ENCODE results near the gene COLEC12. TPM values are rescaled to one million over a fixed set of nuclear protein-coding genes. Genes with fewer than 3 reads are reported as not detected.

The COLEC12 gene
- total and polyA plus RNA-seq, 9 donors: 0.78 to 20.7 (median 5.9) TPM

DNA sequence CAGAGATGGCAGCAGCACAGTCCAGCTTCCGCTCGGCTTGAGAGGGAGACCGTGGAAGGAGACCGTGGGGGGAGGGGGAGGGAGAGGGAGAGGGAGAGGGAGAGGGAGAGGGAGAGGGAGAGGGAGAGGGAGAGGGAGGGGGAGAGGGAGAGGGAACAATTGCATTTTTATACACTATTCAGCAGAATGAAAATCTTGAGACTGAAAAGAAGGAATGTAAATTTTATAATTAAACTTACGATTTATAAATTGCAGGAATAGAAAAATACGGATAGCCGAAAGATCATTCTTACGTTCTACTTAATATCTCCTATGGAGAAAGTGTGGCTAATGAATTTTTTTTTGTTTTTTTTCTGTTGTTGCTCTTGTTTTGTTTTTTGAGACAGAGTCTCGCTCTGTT is 12.5 kb upstream of the COLEC12 start:
- Histone ChIP-seq H3K27ac (no peak overlapping the region), H3K36me3 (no peaks in the 10 kb centered on the region), H3K27me3 (no peaks in the 10 kb centered on the region), H3K4me1 (ENCODE audit: insufficient read depth) (no peaks in the 10 kb centered on the region), H3K4me3 (no peak overlapping the region), H3K9me3 (no peaks in the 10 kb centered on the region)
- intact Hi-C loops (cut with DNase I): loop anchor here in 1 of 4 donors (10.0 kb wide), 1 partner anchor 58 kb away; no protein-coding TSS in a partner anchor
- WGBS, 3 donors: 95 to 97% (median 96%) methylated on average over 6 to 9 of the region's 9 CpGs
- TF ChIP-seq EP300 (IDR thresholded peaks at IDR 0.05): no peak
- no peak for TF ChIP-seq POLR2A (IDR thresholded peaks at IDR 0.05)
- TF ChIP-seq, protein P1, sequence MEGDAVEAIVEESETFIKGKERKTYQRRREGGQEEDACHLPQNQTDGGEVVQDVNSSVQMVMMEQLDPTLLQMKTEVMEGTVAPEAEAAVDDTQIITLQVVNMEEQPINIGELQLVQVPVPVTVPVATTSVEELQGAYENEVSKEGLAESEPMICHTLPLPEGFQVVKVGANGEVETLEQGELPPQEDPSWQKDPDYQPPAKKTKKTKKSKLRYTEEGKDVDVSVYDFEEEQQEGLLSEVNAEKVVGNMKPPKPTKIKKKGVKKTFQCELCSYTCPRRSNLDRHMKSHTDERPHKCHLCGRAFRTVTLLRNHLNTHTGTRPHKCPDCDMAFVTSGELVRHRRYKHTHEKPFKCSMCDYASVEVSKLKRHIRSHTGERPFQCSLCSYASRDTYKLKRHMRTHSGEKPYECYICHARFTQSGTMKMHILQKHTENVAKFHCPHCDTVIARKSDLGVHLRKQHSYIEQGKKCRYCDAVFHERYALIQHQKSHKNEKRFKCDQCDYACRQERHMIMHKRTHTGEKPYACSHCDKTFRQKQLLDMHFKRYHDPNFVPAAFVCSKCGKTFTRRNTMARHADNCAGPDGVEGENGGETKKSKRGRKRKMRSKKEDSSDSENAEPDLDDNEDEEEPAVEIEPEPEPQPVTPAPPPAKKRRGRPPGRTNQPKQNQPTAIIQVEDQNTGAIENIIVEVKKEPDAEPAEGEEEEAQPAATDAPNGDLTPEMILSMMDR (IDR thresholded peaks at IDR 0.05): no peak
- DNase-seq: no peak

DNA sequence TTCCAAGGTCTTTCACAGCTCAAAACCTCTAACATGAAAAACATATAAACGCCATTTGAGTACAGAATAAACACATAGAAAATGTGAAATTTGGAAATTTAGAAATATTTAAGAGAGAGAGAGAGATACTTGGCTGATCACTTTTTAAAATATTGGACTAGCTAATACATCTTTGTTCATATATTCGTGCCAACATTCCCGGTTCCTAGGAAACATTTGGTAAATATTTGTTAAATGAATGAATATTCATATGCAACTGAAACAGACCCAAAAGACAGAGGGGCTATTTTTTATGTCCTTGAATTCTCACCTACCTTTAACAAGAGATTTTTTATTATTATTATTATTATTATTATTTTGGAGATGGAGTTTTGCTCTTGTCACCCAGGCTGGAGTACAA is 8.3 kb upstream of the COLEC12 start:
- Histone ChIP-seq H3K36me3 (no peaks in the 10 kb centered on the region), H3K27ac (no peak overlapping the region), H3K9me3 (no peaks in the 10 kb centered on the region), H3K4me1 (ENCODE audit: insufficient read depth) (no peaks in the 10 kb centered on the region), H3K27me3 (no peaks in the 10 kb centered on the region), H3K4me3 (no peak overlapping the region)
- WGBS, 3 donors: 27 to 35% (median 35%) methylated on average over 3 of the region's 3 CpGs
- TF ChIP-seq POLR2A (IDR thresholded peaks at IDR 0.05): no peak
- no peak for TF ChIP-seq EP300 (IDR thresholded peaks at IDR 0.05)
- TF ChIP-seq, protein P1 (IDR thresholded peaks at IDR 0.05): no peak
- DNase-seq: no peak
- intact Hi-C loops (cut with DNase I): no loop called here

DNA sequence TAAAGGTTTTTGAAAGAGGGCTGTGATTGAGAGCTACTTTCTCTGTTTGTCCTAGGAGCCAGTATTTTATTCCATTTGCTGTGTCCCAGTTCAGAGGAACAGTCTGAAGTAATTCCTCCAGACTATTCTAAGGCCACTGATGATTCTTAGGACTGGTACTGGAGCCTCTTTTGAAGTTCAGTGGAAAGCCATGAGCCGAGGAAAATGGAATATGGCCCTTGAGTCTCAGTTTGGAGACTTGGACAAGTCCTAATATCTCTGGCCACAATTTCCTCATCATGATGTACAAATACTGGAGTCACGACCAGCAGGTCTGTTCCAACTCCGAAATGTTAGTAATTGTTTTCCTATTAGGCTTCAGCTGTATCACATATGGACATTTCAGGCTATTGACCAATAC is 7.1 kb upstream of the COLEC12 start:
- intact Hi-C loops (cut with DNase I): no loop called here
- no peak for DNase-seq
- Histone ChIP-seq H3K36me3 (no peaks in the 10 kb centered on the region), H3K27ac (no peak overlapping the region), H3K27me3 (no peaks in the 10 kb centered on the region), H3K4me3 (no peak overlapping the region), H3K9me3 (no peaks in the 10 kb centered on the region), H3K4me1 (ENCODE audit: insufficient read depth) (no peaks in the 10 kb centered on the region)
- TF ChIP-seq POLR2A (IDR thresholded peaks at IDR 0.05) (no peak), EP300 (IDR thresholded peaks at IDR 0.05) (no peak)
- TF ChIP-seq, protein P1 (IDR thresholded peaks at IDR 0.05): no peak
- WGBS, 3 donors: 76 to 89% (median 86%) methylated on average over 3 of the region's 3 CpGs

DNA sequence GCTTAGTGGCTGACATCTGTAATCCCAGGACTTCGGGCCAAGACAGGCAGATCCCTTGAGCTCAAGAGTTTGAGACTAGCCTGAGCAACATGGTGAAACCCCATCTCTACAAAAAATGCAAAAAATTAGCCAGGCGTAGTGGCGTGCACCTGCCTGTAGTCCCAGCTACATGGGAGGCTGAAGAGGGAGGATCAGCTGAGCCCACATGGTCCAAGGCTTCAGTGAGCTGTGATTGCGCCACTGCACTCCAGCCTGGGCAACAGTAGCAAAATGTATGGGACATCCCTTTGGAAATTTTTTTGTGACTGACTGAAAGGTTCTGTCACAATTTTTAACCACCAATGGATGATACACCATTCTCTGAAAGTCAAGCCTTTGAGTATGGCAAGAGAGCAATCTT is 6.3 kb upstream of the COLEC12 start:
- Histone ChIP-seq H3K4me1 (ENCODE audit: insufficient read depth) (no peaks in the 10 kb centered on the region), H3K36me3 (no peaks in the 10 kb centered on the region), H3K27me3 (no peaks in the 10 kb centered on the region), H3K9me3 (no peaks in the 10 kb centered on the region), H3K27ac (no peak overlapping the region), H3K4me3 (no peak overlapping the region)
- TF ChIP-seq, protein P1 (IDR thresholded peaks at IDR 0.05): no peak
- no peak for TF ChIP-seq EP300 (IDR thresholded peaks at IDR 0.05)
- TF ChIP-seq POLR2A (IDR thresholded peaks at IDR 0.05): no peak
- no peak for DNase-seq
- WGBS, 3 donors: 87 to 93% (median 91%) methylated on average over 4 of the region's 4 CpGs
- intact Hi-C loops (cut with DNase I): no loop called here
